ENCODE measurements around the gene RETREG3.

- no peak for TF ChIP-seq MAX (IDR thresholded peaks at IDR 0.05)
- TF ChIP-seq YY1 (IDR thresholded peaks at IDR 0.05; ENCODE audit: extremely low read depth, insufficient replicate concordance, low read depth, low read length) = no peak
Observed at GRCh38 chr17:42618442-42619150, 9.4 kb upstream of the RETREG3 start.
